Endothelial cell of hepatic sinusoid (primary cell): ENCODE data around the gene WDR33.

Experiments used
- in situ Hi-C: cut with HindIII; loops from 2 replicates; pipeline ENCODE4 v1.10.0; 2017; ENCODE audit warnings: low sequenced_read_pairs

Gene WDR33

DNA sequence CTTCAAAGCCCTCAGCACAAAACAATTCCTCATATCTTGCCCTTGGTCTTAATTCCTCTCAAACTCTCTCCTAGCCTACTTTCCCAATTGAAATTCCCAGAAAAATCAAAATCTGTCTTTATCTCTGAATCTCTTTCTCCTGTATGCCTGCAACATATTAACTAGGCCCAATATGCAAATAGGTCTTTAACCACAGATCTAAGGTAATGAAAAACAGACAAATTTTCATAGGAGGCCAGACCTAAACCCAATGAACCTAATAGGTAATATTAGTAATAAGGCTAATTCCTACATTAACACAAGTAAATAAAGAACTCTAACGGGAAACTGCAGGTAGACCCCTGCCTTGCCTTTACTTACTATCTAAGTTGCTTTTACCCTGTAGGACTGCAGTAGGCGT is 41.4 kb downstream of the WDR33 start:
- in situ Hi-C loops: no loop called here

DNA sequence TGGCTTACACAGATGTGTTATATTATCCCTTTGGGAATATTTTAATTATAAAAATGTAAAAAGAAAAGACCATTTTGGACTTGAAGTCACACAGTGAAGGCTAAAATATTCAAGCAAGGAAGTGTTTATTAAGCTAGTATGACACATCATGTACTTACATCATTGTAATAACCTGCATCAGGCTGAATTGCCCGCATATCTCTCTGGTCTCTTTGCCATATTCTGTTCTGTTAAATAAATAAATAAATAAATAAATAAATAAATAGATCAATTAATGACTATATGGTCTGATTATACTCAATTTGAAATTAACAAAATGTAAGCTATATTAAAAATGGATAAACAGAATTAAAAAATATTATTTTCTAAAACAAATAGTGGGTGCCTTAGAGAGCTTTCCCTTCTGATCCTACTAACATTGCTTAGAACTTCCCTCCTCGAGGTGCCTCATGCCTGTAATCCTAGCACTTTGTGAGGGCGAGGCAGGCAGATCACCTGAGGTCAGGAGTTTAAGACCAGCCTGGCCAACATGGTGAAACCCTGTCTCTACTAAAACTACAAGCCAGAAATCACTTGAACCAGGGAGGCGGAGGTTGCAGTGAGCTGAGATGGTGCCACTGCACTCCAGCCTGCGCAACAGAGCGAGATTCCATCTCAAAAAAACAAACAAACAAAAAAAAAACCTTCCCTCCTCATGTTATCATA is 42.0 kb downstream of the WDR33 start:
- in situ Hi-C loops: no loop called here

DNA sequence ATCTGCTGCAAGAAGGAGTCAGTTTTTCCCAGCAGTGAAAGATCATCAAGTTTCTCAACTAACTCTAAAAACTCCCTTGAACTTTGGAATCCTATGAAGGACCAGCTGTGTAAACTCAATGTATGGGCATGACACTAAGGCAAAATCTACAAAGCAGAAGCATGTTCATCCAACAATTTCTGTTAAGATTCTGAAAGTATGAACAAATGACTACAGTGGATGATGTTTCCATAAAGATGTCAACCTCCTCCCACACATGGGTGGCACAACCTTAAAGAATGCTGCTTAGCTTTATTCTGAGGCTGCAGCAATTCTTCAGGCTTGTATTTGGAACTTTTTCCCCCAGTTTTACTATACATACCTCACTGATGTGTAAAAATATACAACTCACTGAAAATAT is 47.2 kb downstream of the WDR33 start:
- in situ Hi-C loops: no loop called here

DNA sequence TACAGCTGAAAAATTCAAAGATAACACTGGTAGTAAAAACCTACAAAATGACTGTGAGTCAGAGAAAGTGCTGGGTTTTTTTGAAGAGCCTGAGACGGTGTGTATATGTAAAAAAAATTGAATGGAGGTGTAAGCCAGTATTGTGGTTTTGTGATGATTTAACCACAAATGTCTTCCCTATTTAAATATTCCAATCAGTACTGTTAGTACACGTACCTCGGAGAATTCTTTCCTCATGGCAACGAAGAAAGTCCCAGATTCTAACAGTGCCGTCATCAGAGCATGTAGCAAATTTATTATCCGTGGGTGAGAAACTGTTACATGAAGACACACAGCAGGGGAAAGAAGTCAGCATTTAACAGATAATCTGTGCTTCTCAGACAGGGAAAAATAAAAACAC is 48.1 kb downstream of the WDR33 start:
- in situ Hi-C loops: no loop called here

DNA sequence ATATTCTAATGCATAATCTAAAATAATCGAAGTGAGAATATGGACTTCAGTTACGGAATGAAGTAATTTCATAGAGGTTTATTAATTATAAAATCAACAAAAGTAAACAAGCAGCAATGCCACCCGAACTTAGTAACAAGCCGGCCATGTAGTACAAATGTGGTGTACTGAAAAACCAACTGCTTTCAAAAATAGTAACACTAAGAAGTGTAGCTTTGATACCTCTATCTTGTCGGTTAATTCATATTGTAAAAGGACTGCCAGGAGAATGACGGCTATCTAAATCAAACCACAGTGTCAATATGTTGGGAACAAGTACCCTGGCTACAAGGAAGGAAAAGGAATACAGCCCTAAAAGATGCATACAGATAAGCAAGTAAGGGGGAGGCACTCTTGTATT is 48.5 kb downstream of the WDR33 start:
- in situ Hi-C loops: no loop called here

DNA sequence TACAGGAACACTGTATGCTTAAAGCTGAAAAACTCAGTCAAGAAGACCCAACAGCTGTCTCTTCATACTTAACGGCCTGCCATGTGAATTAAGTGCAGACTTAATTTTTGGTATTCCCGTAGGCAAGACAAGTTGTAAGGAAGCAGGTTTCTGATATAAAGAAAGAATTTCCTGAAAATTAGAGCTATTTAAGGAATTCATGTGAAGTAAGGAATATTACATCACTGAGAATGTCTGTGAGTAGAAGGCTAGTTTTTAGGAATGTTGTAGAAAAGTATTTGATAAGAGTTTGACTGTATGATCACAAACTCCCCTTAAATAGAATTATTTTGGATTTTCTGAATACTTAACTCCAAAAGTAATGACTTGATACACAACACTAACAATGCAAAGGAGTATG is 51.0 kb downstream of the WDR33 start:
- in situ Hi-C loops: no loop called here

DNA sequence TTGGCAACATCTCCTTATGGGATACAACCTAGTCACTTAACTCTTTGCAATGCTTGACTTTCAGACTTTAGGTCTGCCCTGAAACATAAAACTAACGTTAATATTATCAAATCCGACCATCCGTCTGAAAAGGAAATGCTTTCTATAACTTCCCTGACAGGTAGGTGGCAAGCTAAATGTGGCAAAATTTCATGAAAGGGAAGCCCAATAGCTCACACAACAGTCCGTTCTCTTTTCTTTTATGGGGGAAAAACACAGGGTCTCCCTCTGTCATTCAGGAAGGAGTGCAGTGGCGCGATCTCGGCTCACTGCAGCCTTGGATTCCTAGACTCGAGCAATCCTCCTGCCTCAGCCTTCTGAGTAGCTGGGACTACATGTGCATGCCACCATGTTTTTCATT is 56.8 kb downstream of the WDR33 start:
- in situ Hi-C loops: no loop called here

DNA sequence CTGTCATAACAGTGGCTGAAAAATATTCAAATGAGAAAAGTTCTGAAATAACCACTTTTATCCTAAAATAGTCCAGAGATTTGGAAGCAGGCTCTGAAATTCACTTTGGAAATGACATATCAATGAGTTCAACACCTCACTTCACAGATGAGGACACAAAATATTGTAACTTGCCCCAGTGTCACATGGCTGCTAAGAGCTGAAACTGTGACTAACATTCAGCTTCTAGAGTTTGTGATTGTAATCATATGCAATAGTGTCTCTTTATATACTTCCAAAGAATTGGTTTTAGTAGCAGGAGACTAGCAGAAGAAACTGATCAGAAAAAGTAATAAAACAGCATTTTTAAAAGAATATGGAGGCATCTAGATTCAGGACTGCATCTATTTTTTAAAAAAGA is 57.6 kb downstream of the WDR33 start:
- in situ Hi-C loops: no loop called here

DNA sequence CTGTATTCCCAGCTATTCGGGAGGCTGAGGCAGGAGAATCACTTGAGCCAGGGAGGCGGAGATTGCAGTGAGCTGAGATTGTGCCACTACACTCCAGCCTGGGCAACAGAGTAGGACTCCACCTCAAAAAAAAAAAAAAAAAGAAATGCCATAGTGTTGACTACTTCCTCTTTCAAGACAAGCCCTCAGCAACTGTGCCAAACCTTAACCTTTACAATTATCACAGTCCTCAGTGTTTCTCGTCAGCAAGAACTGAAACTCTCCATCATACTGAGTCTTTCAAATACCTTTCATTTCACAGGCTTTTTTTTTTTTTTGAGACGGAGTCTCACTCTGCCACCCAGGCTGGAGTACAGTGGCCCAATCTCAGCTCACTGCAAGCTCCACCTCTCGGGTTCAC is 61.4 kb downstream of the WDR33 start:
- in situ Hi-C loops: loop anchor here (5.0 kb wide), 1 partner anchor 78 kb away; no protein-coding TSS in a partner anchor

DNA sequence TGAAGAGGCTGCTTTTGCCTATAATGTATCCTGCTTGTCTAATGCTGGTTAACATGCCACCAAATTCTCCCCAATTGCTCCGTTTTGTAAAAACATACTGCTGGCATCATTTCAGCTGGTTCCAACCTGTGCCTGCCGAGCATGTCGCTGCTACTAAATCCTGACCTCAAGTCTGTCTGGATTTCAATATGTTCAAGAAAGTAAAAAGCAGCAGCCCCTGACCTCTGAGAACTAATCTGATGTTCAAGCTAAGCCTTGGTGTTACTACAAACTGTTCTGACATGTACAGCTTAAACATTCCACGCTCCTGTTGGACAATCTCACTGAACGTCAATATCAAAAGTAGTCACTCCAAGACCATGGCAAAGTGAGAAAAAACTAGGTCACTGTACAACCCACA is 63.4 kb downstream of the WDR33 start:
- in situ Hi-C loops: loop anchor here (5.0 kb wide), 1 partner anchor 80 kb away; no protein-coding TSS in a partner anchor

DNA sequence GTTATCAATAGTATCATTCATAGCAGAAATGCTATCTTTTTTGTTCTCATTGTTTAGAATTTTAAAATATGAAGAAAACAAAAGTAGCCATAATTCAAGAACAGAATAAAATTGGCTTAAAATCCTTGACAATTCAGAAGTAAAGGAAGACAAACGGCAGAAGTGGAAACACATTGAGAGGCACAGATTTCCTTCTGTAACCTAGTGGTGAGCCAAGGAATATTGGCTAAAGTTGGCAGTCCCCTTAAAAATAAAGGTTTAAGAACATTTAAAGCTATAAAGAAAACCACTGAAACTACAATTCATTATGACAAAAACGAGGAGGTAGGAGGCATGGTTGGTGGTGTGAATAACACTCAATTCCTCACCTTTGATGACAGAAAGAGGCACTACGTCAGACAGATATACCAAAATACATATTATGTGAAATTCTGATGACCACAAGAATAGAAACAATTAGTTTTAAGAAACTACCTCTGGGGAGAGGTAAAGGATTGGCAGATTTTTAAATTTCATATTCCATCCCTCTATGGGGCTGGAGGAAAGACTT is 67.4 kb downstream of the WDR33 start:
- in situ Hi-C loops: loop anchor here (5.0 kb wide), 1 partner anchor 36 kb away; no protein-coding TSS in a partner anchor

DNA sequence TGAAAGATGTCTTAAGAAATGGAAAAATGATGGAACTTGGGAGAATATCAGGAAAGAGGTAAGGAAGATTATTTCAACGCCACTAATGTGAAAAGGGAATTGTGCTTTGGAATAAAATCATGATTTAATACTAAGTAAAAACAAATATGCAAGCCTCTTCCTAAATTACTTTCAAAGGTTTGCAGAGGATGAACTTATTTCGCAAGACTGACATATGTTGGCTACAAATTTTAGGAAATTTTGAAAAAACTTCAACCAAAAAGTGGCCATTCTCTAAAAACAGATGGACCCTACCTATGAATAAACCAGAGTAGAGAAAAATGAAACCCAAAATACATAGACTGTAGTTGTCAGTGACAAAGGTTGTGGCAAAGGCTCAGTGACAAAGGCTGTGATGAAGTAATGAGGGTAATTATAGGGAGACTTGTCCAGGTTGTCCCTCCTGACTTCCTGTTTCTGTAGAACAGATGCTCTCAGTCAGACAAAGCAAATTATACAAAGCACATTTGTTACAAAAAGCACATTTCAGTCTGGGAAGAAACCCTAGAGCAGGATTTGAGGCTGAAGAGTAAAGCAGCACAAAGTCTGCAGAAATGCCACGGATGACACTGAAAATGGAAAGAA is 70.2 kb downstream of the WDR33 start:
- in situ Hi-C loops: loop anchor here (5.0 kb wide), 1 partner anchor 33 kb away; no protein-coding TSS in a partner anchor

DNA sequence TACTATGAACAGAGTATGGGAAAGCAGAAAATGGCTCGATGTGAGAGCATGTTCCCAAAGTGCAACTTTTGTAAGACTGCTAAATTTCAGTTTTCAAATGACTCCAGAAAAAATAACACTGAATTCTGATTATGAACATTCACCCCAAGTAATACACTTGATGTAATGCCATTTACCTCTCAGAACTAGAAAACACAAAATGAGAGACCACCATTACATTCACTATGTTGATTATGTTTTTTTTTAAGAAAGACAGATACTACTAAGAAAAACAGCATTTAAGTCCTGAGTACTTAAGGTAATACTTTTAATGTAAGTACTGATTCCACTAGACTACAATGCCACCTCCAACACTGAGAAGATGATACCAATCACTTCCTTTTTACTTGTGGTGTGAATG is 71.2 kb downstream of the WDR33 start:
- in situ Hi-C loops: loop anchor here (5.0 kb wide), 1 partner anchor 32 kb away; no protein-coding TSS in a partner anchor

DNA sequence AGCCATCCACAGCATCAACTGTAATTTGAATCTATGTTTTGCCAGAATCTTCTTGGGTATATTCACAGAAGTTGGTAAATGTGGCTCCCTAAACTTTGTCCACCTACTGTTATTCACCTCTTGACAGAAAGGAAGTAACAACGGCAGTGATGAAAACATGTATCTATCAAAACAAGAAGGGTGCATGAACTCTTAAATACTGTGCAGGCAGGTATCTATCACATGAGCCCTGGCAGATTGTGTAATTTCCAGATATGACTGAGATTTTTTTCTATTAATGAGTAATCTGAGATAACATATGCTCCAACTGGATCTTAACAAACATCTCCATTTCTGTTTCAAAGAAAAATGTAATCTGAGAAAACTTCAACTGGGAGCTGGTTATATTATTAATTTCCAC is 73.1 kb downstream of the WDR33 start:
- in situ Hi-C loops: no loop called here

DNA sequence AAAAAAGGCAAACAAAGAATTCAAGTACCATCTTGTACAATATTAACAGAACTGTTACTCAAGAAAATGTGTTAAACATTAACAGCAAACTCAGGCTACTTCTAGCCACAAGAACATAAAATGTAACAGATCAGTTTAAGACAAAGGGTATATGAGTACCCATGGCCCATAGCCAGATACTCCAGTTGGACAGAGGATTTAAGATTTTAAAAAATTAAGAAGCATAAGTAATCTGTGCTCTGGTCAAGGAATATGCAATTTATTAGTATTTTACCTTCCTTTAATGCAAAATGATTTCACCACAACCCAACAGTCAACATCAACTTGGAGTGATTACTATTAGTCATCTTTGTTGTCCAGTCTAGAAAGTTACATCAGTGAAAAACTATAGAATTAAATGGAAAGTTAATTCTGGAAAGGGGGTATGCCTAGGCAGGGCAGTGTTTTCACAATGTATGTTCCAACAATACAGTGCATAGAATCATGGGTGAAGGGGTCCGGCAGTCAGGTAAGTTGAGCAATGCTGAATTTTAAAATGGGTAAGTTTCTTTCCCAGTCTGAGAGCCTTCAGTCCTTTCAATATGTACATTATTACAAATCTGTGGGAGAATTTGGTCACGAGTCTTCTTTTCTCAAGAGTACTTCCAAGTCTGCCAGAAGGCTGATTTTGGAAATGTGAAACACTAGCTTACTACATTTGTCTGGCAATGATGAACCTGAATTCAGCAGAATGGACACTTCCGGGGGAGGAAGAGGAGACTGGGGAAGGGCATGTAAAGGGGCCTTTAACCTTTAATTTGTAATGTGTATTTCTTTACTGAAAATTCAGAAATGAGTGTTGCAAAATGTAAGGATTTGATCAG is 75.2 kb downstream of the WDR33 start:
- in situ Hi-C loops: no loop called here

DNA sequence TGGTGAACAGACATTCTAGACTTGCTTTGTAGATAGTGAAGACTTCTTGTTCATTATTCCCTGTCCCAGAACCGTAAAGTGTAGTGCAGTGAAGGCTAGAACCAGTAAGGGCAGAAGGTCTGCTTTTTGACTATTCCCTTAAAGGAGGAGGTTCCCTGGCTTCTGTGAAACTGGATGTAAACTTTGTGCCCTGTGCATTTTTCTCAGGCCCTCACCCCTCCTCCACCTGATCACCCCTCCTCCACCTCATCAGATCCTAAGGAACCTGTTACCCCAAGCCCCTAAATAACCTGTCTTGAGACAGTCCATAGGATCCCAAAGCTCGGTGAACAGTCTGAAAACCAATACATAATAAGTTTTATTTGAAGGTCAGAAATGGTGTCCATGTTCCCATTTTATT is 75.9 kb downstream of the WDR33 start:
- in situ Hi-C loops: no loop called here

DNA sequence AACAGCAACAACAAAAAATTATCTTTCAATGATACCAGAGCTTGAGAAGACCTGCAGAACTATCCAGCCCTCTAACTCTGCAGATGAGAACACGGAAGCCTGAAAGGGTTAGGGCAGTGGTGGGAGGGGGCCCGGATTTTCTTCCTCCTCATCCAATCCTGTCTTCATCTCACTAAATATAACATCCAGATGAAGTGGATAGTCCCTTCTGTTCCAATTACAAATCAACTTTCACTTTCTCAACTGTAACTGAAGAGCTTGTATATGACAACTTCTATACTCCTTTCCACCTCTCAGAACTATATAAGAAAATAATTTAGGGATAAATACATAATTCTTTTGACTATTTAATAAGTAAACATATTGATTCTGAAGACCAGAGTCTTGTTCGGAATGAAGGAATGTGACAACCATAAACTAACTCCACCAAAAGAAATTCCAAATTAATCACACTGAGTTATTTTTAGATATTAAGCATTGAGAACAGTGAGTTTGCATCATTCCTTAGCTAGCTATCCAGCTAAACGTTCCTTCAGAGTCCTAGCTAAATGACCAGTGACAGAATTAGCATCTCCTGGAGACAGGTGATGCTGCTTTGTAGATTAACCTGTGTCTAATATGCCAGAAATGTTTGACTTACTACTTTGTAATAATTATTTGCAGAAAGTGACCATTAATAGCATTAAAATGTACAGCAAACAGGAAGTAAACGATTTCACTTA is 77.0 kb downstream of the WDR33 start:
- in situ Hi-C loops: no loop called here

DNA sequence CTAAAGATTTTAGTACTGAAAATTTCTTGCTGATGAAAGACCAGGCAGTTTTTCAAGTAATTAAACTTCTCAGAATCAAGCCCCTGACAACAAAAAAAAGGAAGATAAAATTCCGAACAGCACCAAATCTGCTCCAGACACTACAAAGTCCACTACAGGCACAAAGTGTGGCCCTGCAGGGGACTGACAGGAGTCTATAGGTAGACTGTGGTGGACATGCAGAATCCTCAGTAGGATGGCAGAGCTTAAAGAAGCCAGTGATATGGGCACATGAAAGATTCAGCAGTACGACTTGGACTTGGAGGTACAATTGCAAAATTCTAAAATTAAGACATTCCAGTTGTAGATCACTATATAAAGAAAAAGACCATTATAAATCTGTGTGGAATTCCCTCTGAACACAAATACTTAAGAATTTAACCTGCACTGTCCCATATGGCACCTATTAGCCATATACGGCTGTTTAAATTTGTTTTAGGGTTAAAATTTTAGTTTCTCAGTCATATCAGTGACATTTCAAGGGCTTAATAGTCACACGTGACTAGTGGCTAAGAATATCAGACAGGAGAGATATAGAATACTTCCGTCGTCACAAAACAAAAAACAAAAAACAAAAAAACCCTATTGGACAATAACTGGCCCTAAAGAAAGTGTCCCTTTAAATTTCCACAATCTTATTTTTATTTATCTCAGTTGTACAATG is 77.7 kb downstream of the WDR33 start:
- in situ Hi-C loops: no loop called here

DNA sequence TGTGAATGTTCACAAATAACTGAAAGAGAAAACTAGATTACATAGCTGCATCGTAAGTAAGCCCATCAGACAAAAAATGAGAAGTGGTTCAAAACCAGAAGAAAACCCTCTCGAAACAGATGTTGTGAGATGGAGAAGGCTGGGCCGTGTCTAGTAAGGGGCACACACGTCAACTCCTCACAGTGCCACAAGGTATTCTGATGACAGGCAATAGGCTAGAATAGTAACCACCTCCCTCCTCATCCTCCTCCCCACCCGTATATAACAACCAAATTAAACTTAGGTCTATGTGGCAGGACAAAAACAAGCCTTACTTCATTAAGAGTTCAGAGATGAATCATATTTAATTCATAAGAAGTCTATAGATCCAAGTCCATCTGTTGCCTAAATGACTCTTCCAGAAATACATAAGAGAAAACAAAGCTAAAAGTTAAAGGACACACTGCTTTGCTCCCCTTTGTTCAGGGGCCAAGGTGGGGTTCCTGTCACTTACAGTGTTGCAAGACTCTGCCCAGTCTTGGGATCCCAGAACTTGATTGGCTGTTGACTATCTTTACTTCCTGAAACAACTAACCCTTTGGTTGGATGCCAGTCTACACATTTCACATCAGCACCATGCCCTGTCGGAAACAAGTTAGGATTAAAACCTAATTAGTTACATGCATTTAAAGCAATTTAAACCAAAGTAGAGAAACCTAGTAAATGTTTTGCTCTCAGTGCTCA is 84.7 kb downstream of the WDR33 start:
- in situ Hi-C loops: no loop called here
